Fibroblast of skin of left biceps (primary cell): ENCODE data around the gene MTHFD2.
"Not testable (repeated sequence)": the region's sequence is repeated elsewhere in the genome, so short reads cannot be mapped to it uniquely, and the experiment has no call there.

Experiments used
- DNase-seq, 2 experiments: peaks; one replicate each; pipeline ENCODE4 v3.0.0-alpha.2; 2013; ENCODE audit warnings: low read depth in 2 of 2

The MTHFD2 gene

GRCh38 chr2:74197049-74197448 lies 1.4 kb upstream of the MTHFD2 start:
- DNase-seq: no peak

- no peak for DNase-seq
Measured at GRCh38 chr2:74198023-74198460, 373 bp upstream of the MTHFD2 start.

- no peak for DNase-seq
Measured at GRCh38 chr2:74199275-74199701, 873 bp downstream of the MTHFD2 start.

- DNase-seq: no peak
Measured at GRCh38 chr2:74199871-74200305, 1.5 kb downstream of the MTHFD2 start.

GRCh38 chr2:74201196-74201595 lies 2.8 kb downstream of the MTHFD2 start:
- DNase-seq: no peak

- DNase-seq: peak in 1 of 2 experiments; percentile 34
Measured at GRCh38 chr2:74201596-74201995, 3.2 kb downstream of the MTHFD2 start.

GRCh38 chr2:74204436-74204835 lies 6.0 kb downstream of the MTHFD2 start:
- DNase-seq: no peak

- DNase-seq: no peak
Measured at GRCh38 chr2:74205113-74205512, 6.7 kb downstream of the MTHFD2 start.

- DNase-seq: no peak
Measured at GRCh38 chr2:74205596-74205995, 7.2 kb downstream of the MTHFD2 start.

GRCh38 chr2:74206180-74206688 lies 7.8 kb downstream of the MTHFD2 start:
- no peak for DNase-seq

GRCh38 chr2:74212702-74213410 lies 14.4 kb downstream of the MTHFD2 start:
- DNase-seq: no peak

- DNase-seq: not testable (repeated sequence)
Measured at GRCh38 chr2:74215771-74216170, 17.4 kb downstream of the MTHFD2 start.

GRCh38 chr2:74216642-74217041 lies 18.2 kb downstream of the MTHFD2 start:
- DNase-seq: no peak

GRCh38 chr2:74219846-74220486 lies 21.6 kb downstream of the MTHFD2 start:
- DNase-seq: no peak

GRCh38 chr2:74221091-74221490 lies 22.7 kb downstream of the MTHFD2 start:
- DNase-seq: no peak

- DNase-seq: no peak
Measured at GRCh38 chr2:74221604-74222299, 23.3 kb downstream of the MTHFD2 start.

GRCh38 chr2:74222300-74222650 lies 23.9 kb downstream of the MTHFD2 start:
- DNase-seq: no peak

- no peak for DNase-seq
Measured at GRCh38 chr2:74223941-74224770, 25.7 kb downstream of the MTHFD2 start.

GRCh38 chr2:74225698-74226459 lies 27.5 kb downstream of the MTHFD2 start:
- DNase-seq: no peak

- DNase-seq: no peak
Measured at GRCh38 chr2:74226648-74227213, 28.3 kb downstream of the MTHFD2 start.

- no peak for DNase-seq
Measured at GRCh38 chr2:74227646-74228045, 29.2 kb downstream of the MTHFD2 start.
